SH-SY5Y (cell line): ENCODE results near the gene ASS1.

ENCODE experiments used
- GATA2 ChIP-seq: IDR thresholded peaks from 2 replicates; pipeline ENCODE4 v1.6.1; 2011; ENCODE audit warnings: mild to moderate bottlenecking, low read depth, low read length
- GATA3 ChIP-seq: IDR thresholded peaks from 2 replicates; pipeline ENCODE4 v1.6.1; 2011; ENCODE audit warnings: low read depth, mild to moderate bottlenecking, low read length, moderate library complexity

GRCh38 chr9:130528674-130529073 is 83.9 kb downstream of the ASS1 start:
- TF ChIP-seq GATA3 (no peak), GATA2 (no peak)
